Activated naive CD8-positive, alpha-beta T cell treated with anti-CD3 and anti-CD28 coated beads, Interleukin-2, amount 50 U/mL, for 16 hours (primary cell): Measurements from ENCODE around the gene PDE1C.

ENCODE experiments used
- DNase-seq: peaks from one replicate; pipeline ENCODE4 v3.0.0-alpha.2; 2020; ENCODE audit warnings: low read depth, low spot score

The PDE1C gene

DNA sequence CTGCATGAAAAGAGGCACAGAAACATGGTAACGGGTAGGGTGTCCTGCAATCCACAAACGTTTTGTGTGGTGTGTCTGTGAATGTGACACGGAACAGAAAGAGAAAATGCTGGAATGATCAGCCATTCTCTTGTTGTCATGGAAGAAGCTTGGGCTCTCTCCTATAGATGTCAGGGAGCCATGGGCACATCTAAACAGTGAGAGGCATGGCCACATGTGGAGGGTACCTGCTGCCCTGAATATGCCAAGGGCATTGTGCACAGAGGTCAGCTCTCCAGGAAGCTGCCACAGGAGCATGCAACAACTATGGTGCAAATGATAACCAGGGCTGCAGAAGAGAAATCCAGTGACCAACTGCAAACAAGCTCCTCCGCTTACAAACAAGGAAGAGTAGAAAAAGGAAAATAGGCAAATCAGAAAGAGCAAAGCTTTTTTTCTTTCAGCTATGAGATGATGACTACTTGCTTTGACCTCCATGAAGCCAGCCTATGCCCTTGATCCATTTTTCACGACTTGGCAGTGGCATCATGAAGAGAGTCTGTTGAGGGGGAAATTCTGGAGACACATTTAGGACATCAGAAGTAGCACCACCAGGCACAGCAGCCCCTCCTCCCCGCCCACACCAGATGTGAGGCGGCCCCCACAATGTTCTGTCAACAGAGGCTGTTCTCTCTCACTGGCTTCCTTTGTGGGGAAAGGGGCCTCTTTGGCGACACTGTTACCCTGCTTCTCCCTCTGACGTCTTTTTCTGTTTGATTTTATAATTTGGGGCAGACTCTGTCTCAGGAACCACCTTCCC lies 4.8 kb upstream of the PDE1C start:
- DNase-seq: no peak

DNA sequence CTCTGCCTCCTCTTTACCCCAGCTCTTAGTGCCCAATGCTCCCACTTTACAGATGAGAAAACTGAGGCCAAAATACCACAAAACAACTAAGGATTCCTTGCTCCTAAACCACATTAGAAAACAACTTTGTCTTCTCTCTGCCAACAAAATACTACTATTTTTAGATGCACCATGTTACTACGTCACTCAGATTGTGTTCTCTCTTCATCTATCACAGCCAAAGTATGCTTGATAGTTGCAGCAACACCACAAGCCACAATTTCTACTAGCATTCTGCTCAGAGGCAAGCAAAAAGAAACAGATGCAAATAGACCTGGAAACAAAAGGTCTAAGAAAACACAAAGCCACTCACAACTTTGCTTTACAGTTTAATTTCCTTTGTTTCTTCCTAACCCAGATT lies 3.3 kb upstream of the PDE1C start:
- DNase-seq: no peak

DNA sequence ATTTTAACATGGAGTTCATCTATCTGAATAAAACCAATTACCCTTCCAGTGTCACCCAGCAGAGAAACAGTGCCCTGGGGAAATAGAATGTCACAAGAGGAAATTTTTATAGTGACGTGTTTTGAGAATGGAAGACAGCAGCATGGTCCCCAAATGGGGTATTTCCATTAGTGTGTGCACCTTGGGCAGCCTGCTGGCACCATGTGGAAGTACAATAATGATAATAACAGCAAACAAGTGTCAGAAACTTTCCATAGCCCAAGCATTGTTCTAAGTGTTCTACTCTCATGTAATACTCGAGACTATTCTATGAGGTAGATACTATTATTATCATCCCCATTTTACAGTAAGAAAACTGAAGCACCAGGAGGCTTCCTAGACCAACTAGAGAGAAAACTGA lies 2.2 kb upstream of the PDE1C start:
- DNase-seq: no peak

DNA sequence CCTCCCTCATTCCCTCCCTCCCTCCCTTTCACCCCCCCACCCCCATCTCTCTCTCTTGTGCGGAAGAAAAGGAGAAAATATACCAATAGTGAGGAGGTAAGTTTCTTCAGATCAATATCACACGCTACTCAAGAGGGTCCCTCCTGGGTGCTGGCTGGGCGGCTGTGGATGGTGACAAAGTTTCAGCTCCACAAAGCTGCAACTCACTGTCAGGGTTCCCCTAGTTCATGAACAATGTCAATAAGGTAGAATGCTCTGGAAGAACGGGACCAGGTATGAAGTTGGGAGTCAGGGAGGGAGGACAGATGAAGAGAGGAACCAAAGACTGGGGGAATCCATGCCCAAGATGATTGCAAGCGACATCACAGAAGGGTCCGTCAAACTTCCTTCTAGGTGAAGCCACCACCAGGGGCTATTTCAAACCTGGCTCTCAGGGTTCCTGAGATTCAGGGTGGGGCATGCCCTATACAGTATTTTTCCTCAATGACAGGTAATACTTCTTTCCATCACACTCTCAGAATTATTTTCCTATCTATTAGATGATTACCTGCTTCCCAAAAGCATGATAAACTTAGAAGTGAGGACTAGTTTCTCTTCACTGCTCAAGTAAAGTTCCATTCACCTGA lies 1.4 kb upstream of the PDE1C start:
- no peak for DNase-seq

DNA sequence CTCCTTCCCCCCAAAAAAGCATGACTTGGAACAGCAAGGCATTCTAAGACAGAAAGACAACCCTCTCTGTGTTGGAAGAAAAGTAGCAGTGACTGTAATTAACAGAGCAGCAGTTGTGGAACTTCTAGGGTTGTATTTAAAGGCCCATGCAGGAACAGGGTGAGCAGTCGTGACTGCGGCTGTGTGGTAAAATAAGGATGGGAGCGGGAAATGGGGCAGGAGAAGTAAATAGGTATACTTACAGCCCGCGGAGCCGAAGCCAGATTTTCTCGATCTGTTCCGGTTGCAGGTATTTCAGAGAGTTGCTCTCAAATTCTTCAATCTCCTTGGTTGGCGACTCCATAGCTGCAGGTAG lies 179 bp downstream of the PDE1C start:
- no peak for DNase-seq

DNA sequence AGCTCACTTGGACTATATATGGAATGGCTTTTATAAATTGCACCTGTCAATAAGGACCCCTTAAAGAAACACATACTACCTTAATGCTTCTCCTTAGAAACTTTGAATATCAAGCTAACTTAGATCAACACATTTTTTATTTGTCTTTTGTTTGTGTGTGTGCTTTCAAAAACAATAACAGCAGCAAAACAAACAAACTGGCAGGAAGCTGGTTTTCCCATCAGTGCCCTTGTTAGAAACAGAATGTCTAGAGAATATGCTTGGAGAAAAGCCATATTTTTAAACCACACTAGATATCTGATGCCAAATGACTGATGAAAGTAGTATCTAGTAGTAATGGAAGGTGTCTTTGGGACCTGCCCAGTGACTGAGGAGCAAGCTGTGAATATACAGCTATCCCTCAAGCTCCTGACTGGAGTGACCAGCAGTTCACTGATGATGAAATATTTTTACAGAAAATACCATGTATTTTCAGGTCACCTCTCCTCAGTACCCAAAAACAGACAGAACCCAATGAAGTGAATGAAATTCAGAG lies 1.0 kb downstream of the PDE1C start:
- no peak for DNase-seq

DNA sequence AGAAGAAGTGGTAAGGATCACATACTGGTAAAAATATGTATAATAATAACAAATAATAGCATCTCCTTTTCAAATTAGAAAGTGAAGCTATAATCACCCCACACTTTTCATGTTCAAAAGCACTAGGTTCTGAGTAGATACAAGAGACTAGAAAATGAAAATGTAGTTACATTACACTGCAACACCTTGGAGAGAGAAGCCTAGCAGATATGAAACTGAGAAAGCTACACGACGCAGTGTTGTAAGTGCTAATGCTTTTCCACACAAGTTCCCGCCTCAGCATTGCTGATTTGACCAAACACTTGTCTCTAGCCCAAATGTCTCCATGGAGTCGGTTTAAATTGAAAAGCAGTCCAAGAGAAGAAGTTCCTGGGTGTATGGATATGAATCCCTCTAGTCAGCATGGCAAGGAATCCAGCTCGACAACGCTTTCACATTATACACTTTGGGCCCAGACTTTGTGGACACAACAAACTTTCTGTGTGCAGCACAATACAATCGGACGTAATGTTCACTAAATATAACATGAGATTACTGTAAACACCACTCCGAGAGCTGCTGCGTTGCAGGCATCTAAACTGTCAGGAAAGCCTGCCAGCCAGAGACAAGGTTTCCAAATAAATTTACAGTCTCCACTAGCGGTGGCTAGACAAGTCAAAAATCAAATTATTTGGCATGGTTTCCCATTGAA lies 1.7 kb downstream of the PDE1C start:
- no peak for DNase-seq

DNA sequence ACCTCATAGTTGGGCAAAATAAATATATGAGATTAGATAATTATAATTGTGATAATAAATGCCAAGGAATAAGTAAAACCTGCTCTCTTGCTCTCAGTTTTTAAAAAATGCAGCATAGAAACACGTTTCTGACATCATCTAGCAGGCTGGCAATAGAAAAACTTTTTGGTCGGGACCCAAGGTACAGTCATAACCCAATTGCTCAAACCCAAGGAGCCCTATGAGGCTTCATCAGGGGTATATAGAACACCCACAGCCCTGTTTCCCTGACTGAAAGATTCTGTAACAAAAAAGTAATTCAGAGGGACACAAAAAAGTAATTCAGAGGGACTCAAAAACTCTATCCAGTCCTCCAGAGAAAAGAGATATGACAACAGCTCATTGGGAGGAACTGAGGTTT lies 3.8 kb downstream of the PDE1C start:
- DNase-seq: no peak

DNA sequence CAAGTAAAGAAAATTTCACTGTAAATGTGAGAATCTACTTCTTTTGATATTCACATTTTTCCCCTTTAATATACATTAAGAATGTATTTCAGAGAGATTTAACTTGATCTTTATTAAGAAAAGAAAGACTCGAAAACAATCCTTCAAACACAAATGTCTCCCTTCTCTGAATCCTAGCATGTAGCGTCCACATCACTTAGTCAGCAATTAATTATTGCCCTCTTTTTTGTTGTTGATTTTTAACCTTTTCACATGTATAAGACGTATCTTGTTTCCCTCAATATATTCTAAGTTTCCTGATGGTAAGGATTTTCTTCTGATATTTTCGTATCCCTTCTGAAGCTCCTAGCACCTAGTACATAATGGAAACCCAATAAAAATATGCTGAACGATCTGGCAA lies 6.6 kb downstream of the PDE1C start:
- no peak for DNase-seq

DNA sequence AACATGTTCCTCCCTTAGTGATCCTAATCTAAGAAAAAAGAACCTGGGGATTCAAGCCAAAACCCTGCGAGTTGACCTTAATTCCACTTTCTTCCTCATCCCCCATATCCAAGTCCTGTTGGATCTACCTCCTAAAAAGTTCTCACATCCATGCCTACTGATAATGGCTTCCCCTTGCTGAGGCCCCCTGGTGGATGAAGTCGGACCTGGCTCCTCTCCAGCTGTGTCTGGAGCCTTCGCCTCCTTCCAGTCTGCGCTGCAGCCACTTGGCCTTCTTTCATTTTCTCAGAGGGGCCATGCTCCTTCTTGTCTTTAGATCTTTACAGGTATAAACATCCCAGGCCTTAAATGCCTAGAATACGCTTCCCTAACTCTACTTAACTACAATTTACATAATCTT lies 8.1 kb downstream of the PDE1C start:
- no peak for DNase-seq

DNA sequence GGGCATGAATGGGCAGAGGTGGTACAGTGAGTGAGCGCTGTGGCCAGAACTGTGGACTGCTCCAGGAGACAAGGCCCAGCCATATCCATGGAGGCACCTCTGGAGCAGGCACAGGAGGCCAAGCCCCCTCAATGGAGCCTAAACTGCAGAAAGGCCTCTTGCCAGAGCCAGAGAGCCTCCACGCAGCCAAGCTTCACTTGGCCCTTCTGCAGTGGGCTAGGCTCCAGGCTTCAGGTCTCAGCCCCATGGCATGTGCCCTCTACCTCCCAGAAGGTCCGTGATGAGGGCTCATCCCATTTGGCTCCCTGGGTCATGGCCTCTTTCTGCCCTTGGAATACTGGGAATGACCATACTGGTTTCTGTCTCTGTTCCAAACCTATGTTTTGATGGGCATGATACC lies 8.9 kb downstream of the PDE1C start:
- DNase-seq: no peak

DNA sequence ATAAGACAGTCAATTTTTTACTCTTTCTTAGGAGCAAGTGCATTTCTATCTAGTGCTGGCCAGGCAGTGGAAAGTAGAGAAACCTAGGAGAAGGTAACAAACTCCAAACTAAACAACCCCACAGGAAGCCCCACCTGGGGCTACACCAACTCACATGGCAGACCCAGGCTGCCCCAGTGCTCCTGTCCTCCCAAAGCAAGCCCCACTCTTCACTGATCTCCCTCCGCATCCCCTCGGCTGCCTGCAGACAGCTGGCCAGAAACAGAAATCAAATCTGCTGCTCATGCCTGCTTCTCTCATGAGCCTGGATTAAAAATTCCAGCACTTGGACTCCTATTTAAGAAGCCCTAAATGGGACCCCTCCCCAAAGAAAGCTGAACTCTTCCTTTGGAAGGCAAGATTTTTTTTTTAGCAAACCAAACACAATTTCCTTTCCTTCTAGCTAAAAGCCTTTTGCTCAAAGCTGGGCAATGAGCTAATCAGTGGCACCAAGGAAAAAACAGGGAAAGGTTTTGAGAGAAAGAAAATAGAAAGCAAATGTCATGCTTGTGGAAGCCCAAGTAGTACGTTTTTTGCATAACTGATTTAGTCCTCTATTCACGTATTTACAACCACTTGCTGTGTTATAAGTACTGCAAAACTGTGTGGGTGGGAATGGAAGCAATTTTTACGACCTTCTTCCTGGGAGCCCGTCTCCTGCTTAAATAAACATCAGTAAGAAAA lies 10.8 kb downstream of the PDE1C start:
- DNase-seq: no peak

DNA sequence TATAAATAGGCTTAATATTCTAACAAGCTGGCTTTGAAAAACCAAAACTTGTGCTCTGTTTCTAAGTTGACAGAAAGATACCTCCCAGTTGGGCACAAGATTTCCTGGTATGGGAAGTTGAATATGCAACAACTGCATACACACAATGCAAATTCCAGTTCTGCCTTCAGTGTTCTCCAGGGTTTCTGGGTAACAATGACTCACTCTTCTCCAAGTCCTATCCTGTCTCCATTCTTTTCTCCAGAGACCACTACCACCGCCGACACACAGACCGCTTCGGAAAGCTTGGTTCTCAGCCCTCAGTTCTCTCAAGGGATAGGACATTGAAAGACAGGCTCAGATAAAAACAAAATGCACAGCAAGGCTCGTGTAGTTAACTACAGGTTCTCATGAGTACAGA lies 12.2 kb downstream of the PDE1C start:
- DNase-seq: no peak

DNA sequence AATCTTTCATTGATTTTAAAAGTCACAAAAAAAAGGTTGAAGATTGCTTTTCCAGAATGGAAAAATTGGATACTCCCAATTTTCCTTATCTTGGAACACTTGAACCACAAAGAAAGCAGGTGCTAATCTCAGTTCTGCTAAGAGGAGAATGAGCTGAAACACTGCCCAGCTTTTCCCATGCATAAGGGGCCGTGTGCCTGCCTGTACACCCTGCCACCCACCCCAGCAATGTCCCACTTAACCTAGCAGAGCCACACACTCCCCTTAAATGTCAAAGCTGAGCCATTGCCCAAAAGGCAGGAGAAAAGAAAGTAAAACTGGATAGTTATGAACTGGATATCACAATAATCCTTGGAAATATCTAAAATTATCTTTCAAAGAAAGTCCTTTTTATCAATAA lies 13.4 kb downstream of the PDE1C start:
- DNase-seq: no peak

DNA sequence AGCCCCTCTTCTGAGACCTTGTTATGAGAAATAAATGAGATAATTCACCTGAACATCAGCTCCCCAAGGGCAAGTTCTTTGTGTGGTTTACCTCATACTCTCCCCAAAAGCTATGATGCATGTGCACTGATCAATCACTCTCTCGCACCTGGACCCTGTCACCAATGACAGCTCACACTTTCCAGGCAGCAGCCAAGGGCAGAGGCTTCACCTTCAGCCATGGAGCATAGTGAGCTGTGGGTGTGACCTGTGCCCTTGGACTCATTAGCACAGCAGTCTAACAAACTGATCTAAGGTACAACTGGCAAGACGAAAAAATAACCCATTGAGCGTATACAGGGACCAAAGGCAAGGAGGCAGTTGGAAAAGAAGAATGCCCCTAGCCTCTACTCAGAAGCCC lies 17.0 kb downstream of the PDE1C start:
- DNase-seq: no peak

DNA sequence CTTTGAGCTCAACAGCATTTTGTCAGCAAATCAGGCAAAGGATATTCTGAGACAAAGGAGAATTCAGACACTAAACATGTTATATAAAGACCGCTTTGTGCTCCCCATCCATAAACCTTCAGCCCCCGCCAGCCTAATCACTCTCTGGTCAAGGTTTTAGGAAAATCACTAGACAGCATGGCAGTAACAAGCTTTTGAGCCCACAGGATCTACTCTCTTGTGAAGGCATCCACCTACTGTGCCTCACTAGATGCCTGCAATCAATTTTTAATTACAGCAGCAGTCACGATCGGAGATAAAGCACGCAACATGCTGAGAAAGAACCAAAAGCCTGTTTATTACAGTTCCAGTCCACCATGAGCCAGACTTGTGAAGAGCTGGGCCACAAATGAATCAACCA lies 19.1 kb downstream of the PDE1C start:
- no peak for DNase-seq

DNA sequence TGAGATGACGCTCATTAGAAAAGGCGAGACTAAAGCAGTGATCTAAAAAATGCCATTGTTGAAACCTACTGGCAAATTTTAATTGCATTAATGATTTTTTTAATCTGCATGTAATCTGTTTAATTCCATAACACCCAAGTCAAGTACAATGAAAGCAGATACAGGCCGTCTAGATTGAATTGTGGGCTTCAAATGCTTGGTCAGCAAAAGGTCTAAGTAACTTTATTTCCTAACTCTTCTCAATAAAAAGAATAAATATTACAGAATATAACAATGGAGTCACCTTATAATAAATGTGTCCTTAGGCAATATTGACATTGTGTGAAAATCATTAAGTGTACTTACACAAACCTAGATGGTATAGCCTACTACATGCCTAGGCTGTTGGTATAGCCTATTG lies 20.6 kb downstream of the PDE1C start:
- no peak for DNase-seq

DNA sequence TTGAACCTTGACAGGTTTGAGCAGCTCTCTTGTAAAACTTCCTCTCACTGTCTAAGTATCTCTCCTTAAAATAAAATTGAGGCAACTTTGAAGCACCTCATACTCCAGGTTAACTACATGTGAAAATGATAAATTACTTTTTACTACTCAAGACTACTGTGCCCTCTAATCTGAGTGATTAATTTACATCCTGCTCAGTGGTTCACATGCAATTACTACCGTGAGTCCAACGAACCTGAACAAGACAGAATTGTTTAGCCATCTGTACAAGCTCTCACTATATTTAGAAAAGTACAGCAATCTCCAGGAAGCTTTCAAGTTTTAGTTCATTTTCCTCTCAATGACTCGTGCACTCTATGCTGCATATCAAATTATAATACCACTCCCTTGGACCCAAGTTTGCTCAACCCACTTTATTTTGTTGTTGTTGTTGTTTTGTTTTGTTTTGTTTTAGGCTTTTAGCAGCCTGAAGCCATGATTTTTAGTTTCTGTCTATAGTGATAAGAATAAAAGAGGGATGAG lies 21.2 kb downstream of the PDE1C start:
- no peak for DNase-seq

DNA sequence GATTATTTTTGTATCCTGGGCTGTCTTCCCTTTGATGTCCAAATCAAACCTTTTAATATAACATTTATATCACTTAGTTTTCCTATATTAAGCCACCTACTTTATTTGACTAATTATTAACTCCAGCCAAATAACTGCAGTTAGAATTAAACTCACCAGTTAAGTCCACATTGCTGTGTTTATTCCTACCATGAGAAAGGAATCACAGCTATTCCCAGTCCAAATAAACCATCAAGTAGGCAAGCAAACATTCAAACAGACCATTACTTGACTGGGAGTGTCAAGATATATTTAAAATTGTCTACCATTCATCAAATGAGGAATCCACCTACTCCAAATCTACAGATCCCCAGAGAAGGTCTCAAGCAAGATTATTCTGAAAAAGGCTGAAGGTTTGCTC lies 22.4 kb downstream of the PDE1C start:
- no peak for DNase-seq

DNA sequence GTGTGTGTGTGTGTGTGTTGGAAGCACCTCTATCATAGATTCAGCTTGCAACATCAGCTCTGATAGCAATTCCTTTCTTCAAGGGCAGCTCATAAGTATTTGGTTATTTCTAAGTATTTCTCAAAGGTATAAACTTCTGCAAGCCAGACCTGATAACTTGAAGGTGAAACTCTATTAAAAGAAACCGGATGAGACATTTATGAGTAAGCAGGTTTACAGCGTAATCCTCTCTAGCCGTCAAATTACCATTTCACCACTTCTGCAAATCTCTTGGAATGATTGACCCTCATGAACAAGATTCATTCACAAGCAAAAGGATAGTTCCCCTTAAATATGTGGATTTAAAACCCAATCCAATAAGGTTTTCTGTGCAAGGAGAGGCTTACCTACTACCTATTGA lies 23.1 kb downstream of the PDE1C start:
- no peak for DNase-seq

DNA sequence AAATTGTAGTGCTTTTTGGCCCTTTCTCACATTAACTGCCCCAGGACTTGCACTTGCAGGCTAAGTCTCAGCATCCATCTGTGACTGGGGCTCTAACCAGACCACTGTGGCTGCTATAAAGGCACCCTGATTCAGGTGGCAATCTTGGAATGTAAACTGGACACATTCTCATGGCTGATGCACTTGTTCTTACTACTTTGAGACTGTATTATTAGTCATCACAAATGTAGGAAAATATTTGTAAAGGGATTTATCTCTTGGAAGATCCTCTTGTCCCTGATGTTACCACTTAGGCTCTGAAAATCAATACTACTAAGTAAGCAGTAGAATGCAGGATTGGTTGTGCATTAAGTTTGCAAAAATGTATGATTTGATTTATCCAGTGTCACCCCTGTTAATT lies 25.0 kb downstream of the PDE1C start:
- no peak for DNase-seq

DNA sequence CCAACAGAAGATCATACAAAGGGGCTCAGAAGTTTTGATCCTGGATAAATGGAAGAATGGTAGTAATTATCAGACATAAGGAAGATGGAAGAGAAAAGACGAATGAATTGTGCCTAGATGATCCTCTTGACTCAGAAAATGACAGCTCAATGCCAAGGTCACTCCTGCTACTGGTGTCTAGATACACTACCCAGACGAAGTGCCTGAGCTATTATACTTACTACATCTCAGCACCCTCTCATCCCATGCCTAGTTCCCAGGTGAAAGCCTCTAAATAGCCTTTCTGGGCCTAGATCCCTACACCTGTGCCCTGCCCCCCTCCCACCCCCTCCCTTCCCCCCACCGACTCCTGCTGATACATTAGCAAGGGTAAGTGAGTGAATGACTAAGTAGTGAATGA lies 25.5 kb downstream of the PDE1C start:
- DNase-seq: no peak
